Measurements from ENCODE around the gene NGEF.
A peak's percentile ranks its signal among the peaks of the same experiment; 100 is the strongest.
"Not testable (repeated sequence)": the region's sequence is repeated elsewhere in the genome, so short reads cannot be mapped to it uniquely, and the experiment has no call there.

NGEF gene

GRCh38 chr2:232870766-232871371, 142.2 kb downstream of the NGEF start:
- DNase-seq (ENCODE audit: low spot score): no peak

- no peak for DNase-seq (ENCODE audit: low spot score)
Measured at GRCh38 chr2:232870018-232870765, 142.9 kb downstream of the NGEF start, which contains the start of gene SNORC. Gene SNORC, plus strand, starts transcription at chr2:232870264. Its CDS starts 78 bp downstream, at chr2:232870342.

DNA sequence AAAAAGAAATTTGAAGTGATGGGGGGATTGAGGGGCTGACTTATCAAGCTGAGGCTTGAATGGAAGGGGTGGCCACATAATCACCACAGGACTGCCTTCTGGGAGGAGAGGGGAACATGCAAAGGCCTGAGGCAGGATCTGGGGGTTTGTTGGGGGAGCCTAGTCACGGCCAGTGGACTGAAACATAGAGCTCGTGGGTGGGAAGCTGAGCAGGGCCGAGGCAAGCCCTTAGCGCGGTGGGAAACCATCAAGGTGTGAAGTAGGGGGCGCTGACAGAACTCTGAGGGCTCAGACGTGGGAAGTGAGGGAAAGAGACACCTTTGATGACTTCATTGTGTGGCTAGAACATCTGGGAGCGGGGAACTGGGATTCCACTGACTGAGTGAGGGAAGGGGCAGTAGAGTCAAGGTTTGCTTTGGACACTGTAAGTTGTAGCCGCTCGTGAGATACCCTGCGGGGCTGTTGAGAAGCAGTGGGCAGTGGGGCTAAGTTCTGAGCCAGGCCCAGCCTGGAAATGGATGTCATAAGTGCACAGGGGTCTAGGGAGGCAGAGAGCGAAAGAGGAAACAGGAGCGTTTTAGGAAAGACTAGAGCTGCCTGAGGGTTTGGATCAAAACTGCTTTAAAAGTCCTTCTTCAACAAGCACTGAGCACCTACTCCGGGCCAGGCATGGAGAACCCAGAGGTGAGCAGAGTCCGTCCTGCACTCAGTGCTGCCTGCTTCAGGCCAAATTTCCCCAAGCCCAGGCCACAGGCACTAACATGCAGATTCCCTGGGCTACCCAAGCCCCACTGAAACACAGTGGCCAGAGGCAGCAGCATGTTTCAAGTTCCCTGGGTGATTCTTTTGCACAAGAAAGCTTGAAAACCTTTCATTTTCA, 143.7 kb downstream of the NGEF start:
- DNase-seq (ENCODE audit: low spot score): no peak

- no peak for DNase-seq (ENCODE audit: low spot score)
Measured at GRCh38 chr2:232866104-232866503, 147.0 kb downstream of the NGEF start.

GRCh38 chr2:232865165-232865564, 147.9 kb downstream of the NGEF start:
- DNase-seq (ENCODE audit: low spot score): no peak

DNA sequence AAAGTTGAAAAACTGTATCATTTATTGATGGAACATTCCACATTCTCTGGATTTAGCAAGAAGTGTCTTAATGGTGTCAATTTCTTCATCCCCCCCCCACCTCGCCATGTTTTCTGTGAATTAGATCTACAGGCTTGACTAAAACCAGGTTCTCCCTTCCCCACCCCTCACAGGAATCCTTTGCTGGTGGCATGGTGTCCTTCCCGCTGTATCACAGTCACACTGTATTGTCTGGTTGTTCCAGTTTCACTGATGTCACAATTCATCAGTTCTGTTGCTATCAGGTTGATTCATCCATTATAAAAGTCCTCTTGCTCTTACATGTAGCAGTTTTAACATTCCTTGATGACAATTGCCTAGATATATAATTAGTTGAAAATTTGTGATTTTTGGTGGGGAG, 149.1 kb downstream of the NGEF start:
- DNase-seq (ENCODE audit: low spot score): no peak

DNA sequence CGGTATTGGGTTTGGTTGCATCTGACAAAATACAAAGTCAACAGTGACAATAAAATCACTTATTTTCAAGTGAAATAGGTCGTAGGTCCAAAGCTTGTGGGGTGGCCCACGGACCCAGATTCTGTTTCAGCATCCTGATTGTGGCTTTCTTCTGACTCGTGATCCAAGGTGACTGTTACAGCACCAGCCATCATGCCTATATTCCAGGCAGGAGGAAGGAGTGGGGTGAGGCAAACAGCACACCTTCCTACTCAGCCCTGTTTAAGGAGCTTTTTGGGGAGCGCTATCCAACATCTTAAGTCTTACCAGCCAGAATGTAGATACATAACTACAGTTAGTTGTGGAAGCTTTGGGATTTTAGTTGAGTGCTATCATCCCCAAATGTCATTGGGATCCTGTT, 151.7 kb downstream of the NGEF start:
- DNase-seq (ENCODE audit: low spot score): no peak

DNA sequence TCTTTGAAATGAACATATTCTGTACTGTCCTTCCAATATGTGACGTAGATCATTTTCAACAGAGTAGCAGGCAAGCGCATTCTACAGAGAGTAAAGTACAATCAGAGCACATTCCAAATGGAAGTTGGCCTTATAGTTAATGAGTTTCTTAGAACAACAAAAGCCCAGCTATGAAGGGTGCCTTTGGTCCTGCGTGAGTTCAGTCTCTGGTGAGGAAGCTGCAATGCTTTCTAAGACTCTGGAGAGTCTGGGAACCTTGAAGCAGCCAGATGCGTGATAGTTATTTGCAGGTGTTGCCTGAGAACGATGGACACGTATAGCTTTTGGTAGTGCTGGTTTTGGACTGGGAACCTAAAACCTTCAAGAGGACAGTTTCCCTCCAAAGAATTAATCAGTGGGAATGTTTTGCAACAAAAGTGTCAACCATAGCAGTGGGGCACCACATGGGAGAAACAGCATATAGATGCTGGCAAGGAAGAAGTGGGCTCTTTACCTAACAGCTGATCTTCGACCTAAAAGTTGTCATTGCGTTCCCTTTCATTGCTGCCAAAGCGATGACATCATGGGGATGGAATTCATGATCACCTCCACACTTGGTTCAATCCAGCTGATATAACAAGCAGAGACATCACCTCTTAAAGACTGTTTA, 152.3 kb downstream of the NGEF start:
- DNase-seq (ENCODE audit: low spot score): peak; percentile 69

- no peak for DNase-seq (ENCODE audit: low spot score)
Measured at GRCh38 chr2:232859385-232859916, 153.6 kb downstream of the NGEF start.

DNA sequence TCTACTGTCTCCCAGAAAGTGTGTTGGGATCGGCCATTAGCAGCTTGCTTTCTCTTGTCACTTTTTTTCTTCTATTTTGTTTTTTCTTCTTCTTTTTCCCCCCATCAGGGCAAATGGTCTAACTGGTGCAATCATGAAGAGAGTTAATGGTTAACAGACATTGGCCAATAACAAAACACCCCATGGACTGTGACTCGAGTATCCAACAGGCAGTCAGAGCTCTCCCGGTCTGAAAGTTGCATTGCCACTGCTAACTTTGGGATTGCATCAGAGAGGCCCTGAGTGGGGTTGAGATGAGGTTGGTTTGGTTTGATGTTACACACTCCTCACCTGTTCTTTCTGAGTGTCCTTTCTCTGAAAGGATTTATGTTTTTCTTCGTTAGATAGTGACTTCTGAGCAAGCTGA, 155.9 kb downstream of the NGEF start:
- DNase-seq (ENCODE audit: low spot score): peak; percentile 87

DNA sequence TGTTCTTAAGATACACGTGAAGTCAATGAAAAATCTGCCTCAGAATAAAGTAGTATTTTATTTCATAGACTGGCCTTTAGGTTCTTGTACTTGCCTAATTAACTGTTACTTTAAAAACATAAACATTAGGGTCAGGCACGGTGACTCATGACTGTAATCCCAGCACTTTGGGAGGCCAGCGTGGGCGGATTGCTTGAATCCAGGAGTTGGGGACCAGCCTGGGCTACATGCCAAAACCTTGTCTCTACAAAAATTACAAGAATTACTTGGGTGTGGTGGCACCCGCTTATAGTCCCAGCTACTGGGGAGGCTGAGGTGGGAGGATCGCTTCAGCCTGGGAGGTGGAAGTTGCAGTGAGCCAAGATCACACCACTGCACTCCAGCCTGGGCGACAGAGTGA, 159.0 kb downstream of the NGEF start:
- DNase-seq (ENCODE audit: low spot score): peak; percentile 72

DNA sequence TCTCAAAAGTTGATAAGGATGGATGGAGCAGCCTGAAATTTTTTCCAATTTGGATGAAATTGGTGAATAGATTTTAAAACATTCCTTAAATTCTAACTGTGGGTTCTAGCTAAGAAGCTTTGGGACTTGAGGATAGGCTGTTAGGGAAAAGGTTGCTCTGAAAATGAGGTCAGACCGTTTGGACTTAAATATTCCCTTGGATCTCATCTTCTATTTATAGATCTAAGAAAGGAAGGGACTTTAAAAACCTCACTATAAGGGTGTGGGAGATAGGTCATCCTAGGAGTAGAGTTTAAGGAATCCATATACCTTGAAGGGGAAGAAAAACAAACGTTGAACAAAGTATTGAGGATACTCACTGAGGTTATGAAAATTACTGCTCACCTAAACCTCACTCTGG, 160.4 kb downstream of the NGEF start:
- no peak for DNase-seq (ENCODE audit: low spot score)

GRCh38 chr2:232852081-232852480, 161.0 kb downstream of the NGEF start:
- DNase-seq (ENCODE audit: low spot score): not testable (repeated sequence)

- no peak for DNase-seq (ENCODE audit: low spot score)
Measured at GRCh38 chr2:232850039-232850438, 163.0 kb downstream of the NGEF start.

- no peak for DNase-seq (ENCODE audit: low spot score)
Measured at GRCh38 chr2:232846055-232846454, 167.0 kb downstream of the NGEF start.

DNA sequence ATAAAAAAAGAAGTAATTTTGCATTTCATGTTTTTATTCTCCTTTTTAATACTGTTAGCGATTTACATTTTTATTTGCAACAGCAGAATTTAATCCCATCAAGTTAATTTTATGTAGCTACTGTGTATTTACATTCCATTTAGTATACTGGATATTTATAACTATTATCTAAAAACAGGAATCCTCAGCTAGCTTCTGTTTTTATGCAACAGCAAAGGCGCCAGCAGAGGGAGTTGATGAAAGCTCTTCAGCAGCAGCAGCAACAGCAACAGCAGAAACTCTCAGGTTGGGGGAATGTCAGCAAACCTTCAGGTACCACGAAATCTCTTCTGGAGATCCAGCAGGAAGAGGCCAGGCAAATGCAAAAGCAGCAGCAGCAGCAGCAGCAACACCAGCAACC, 169.2 kb downstream of the NGEF start:
- no peak for DNase-seq (ENCODE audit: low spot score)

DNA sequence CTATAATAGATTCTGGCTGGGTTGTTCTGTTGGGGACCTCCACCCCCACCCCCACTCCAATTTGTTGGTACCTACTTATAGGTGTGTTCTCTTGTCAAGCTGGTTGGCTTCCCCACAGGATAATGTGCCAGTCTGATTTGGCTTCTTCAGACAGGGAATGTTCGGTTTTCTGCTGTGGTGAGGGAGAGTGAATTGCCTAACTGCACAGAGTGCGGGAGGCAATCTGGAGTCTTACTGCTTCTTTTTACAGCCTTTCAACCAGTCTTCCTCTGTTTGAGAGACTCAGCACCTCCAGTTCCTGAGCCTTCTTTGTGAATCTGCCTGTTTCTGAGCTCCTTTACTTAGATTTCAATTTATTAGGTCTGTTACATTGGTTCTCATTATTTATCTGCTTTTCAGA, 170.4 kb downstream of the NGEF start:
- DNase-seq (ENCODE audit: low spot score): no peak

- peak; percentile 10 for DNase-seq (ENCODE audit: low spot score)
Measured at GRCh38 chr2:232839411-232840079, 173.5 kb downstream of the NGEF start.

DNA sequence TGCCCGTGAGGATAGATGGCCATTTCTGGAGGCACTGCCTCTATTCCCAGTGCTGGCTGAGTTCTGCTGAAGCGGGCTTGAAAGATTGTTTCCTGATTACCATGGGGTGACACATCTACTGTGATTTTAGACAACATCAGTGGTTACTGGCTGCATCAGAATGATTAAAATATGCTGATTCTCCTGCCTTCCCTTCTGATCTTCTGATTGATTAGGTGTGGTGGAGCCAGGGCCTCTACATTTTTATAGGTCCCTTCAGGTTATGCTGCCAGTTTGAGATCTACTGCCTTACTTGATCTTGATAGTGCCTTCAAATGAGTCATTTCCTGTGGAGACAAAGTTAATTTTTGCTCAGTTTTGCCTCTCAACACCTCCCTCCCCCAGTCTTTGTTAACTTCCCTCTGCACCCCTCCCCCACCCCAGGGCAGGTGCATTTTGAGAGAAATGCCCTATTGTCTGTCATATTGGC, 174.6 kb downstream of the NGEF start:
- DNase-seq (ENCODE audit: low spot score): peak; percentile 81

- peak; percentile 44 for DNase-seq (ENCODE audit: low spot score)
Measured at GRCh38 chr2:232836934-232837333, 176.1 kb downstream of the NGEF start.

GRCh38 chr2:232835687-232836208, 177.3 kb downstream of the NGEF start:
- DNase-seq (ENCODE audit: low spot score): no peak
